CD14-positive monocyte (primary cell): ENCODE data around the gene SPATA25. TPM values are rescaled to one million over a fixed set of nuclear protein-coding genes. Genes with fewer than 3 reads are reported as not detected.
A peak's percentile ranks its signal among the peaks of the same experiment; 100 is the strongest.

ENCODE experiments used
- DNase-seq, 3 donors: peaks; one replicate each; pipeline ENCODE4 v3.0.0-alpha.2; 2011 to 2022
- H2AFZ ChIP-seq: 2 replicates; pipeline ENCODE4 v1.6.0; 2012; ENCODE audit warnings: mild to moderate bottlenecking, low read depth, low read length, inconsistent platforms; ENCODE audit not compliant: insufficient read depth, poor library complexity, severe bottlenecking
- H3K27ac ChIP-seq, 2 donors: 1 replicate in 1 of 2; 2 replicates in 1 of 2; pipeline ENCODE4 v1.5.1; 2012 to 2013; ENCODE audit warnings: low read length in 2 of 2, control low read depth in 1 of 2, inconsistent platforms in 1 of 2, low read depth in 1 of 2, mild to moderate bottlenecking in 1 of 2
- H3K27me3 ChIP-seq, 2 donors: one replicate each; pipeline versions ENCODE4 v1.6.0 to v1.6.1; 2011 to 2013; ENCODE audit warnings: low read length in 2 of 2; ENCODE audit not compliant: control insufficient read depth in 2 of 2, insufficient read depth in 2 of 2
- H3K36me3 ChIP-seq, 2 donors: replicated peaks in 1 of 2; 1 replicate in 1 of 2; 2 replicates in 1 of 2; pipeline versions ENCODE4 v1.5.1 to v1.6.1; 2012 to 2013; ENCODE audit warnings: low read length in 2 of 2, control low read depth in 1 of 2, inconsistent platforms in 1 of 2, mild to moderate bottlenecking in 1 of 2; ENCODE audit not compliant: insufficient read depth in 2 of 2, control insufficient read depth in 1 of 2
- H3K4me1 ChIP-seq, 2 donors: 1 replicate in 1 of 2; 2 replicates in 1 of 2; pipeline versions ENCODE4 v1.5.1 to v1.6.1; 2012 to 2013; ENCODE audit warnings: low read length in 2 of 2, control low read depth in 1 of 2, inconsistent platforms in 1 of 2, mild to moderate bottlenecking in 1 of 2, moderate library complexity in 1 of 2; ENCODE audit not compliant: insufficient read depth in 2 of 2, control insufficient read depth in 1 of 2
- H3K4me2 ChIP-seq: replicated peaks from 2 replicates; pipeline ENCODE3; 2012; ENCODE audit warnings: low read length, moderate library complexity, mild to moderate bottlenecking; ENCODE audit not compliant: poor library complexity, severe bottlenecking; ENCODE audit errors: extremely low read depth
- H3K4me3 ChIP-seq, 3 experiments: fragments of 200-600 bp in 1 of 3; sonication (generic) in 1 of 3; replicated peaks in 1 of 3; 1 replicate in 2 of 3; 2 replicates in 1 of 3; pipeline ENCODE4 v1.5.1; 2011 to 2013; ENCODE audit warnings: low read length in 3 of 3, mild to moderate bottlenecking in 3 of 3, control low read depth in 2 of 3, low read depth in 2 of 3, inconsistent platforms in 1 of 3, moderate library complexity in 1 of 3
- H3K79me2 ChIP-seq: 2 replicates; pipeline ENCODE4 v1.6.0; 2012; ENCODE audit warnings: mild to moderate bottlenecking, control low read depth, inconsistent platforms, low read length, moderate library complexity; ENCODE audit not compliant: insufficient read depth
- H3K9ac ChIP-seq: 2 replicates; pipeline ENCODE4 v1.6.0; 2017; ENCODE audit warnings: low read length, mild to moderate bottlenecking; ENCODE audit not compliant: insufficient read depth, poor library complexity, severe bottlenecking
- H3K9me3 ChIP-seq, 2 donors: replicated peaks in 1 of 2; 1 replicate in 1 of 2; 2 replicates in 1 of 2; pipeline versions ENCODE4 v1.5.1 to v1.6.1; 2012 to 2013; ENCODE audit warnings: low read length in 2 of 2, control low read depth in 1 of 2; ENCODE audit not compliant: control insufficient read depth in 1 of 2, insufficient read depth in 1 of 2
- H4K20me1 ChIP-seq: 2 replicates; pipeline ENCODE4 v1.6.0; 2012; ENCODE audit warnings: mild to moderate bottlenecking, low read length, control low read depth, moderate library complexity; ENCODE audit not compliant: insufficient read depth
- H3K27ac Mint-ChIP-seq, 7 donors: one replicate each; pipeline ENCODE4 v1.8.0; 2020; ENCODE audit warnings: mild to moderate bottlenecking in 7 of 7, mixed read lengths in 7 of 7, moderate library complexity in 6 of 7, inconsistent platforms in 2 of 7
- H3K27me3 Mint-ChIP-seq, 3 donors: one replicate each; pipeline ENCODE4 v1.8.0; 2021 to 2022; ENCODE audit warnings: low read depth in 3 of 3, mild to moderate bottlenecking in 3 of 3, mixed read lengths in 3 of 3, moderate library complexity in 3 of 3, inconsistent platforms in 1 of 3
- H3K36me3 Mint-ChIP-seq, 2 donors: one replicate each; pipeline ENCODE4 v1.8.0; 2020; ENCODE audit warnings: mixed read lengths in 2 of 2, inconsistent platforms in 1 of 2, mild to moderate bottlenecking in 1 of 2
- H3K4me1 Mint-ChIP-seq: one replicate; pipeline ENCODE4 v1.8.0; 2020; ENCODE audit warnings: mild to moderate bottlenecking, mixed read lengths
- H3K4me3 Mint-ChIP-seq, 2 donors: one replicate each; pipeline ENCODE4 v1.8.0; 2020; ENCODE audit warnings: mild to moderate bottlenecking in 2 of 2, mixed read lengths in 2 of 2, moderate library complexity in 1 of 2
- H3K9me3 Mint-ChIP-seq, 7 donors: one replicate each; pipeline ENCODE4 v1.8.0; 2020 to 2022; ENCODE audit warnings: mixed read lengths in 7 of 7, mild to moderate bottlenecking in 6 of 7, moderate library complexity in 6 of 7, inconsistent platforms in 2 of 7
- WGBS: methylation state at CpG from one replicate; pipeline ENCODE4 v1.1.5; 2013; ENCODE audit warnings: missing lambda C conversion rate; ENCODE audit not compliant: insufficient coverage; 5-methylcytosine and 5-hydroxymethylcytosine counted together
- intact Hi-C, 2 donors: fragments of 100-400 bp; cut with micrococcal nuclease; formaldehyde crosslinking; loops; one replicate each; pipeline versions ENCODE4 v1.15.0 to v1.15.1; 2023
- polyA plus RNA-seq, 3 donors: library from polyadenylated mRNA; depleted of rRNA in 1 of 3; unstranded in 2 of 3; stranded (reverse) in 1 of 3; fragments of 300-500 nt in 2 of 3; fragments of >200 nt in 1 of 3; fragmentation: Illumina TruSeq in 2 of 3; gene quantifications; 1 replicate in 2 of 3; 2 replicates in 1 of 3; pipeline ENCODE4 v1.2.3, GENCODE V29; 2012 to 2021
- TF ChIP-seq, protein P1 (sequence below): fragments of 200-600 bp; IDR thresholded peaks from one replicate; pipeline ENCODE4 v1.8.0; 2022; ENCODE audit warnings: antibody characterized with exemption, mild to moderate bottlenecking

Gene SPATA25
- polyA plus RNA-seq, 3 donors: 0.76 TPM; not detected in 2

DNA sequence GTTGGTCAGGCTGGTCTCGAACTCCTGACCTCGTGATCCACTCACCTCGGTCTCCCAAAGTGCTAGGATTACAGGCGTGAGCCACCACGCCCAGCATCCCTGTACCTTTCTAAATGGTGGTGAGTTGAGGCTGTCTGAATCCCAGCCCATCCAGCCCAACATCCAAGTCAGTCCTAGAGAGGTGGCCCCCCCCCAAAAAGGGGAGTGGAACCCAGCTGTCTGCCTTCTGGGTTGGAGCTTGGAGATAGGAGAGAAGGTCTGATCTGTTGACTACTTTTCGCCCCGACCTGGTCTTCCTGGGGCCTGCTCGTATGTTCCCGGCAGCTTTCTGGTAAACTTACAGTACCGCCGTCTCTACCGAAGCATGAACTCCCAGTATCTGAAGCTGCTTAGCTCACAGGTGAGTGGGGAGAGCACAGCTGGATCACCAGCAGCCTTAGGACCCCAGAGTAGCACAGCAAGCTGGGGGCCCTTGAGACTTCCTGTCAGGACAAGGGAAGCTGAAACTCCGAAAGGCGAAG lies 9.3 kb upstream of the SPATA25 start:
- Histone ChIP-seq H3K9ac (no peak overlapping the region), H3K4me3 (no peak overlapping the region), H3K27ac (peak overlapping the region in 1 of 2 donors; percentile 6), H3K36me3 (peaks cover 57 to 67% of the 10 kb centered on the region in 2 donors), H4K20me1 (peaks cover 45% of the 10 kb centered on the region), H3K4me1 (peaks cover 22 to 26% of the 10 kb centered on the region in 2 donors), H3K79me2 (peaks cover 35% of the 10 kb centered on the region), H3K4me2 (no peak overlapping the region), H3K27me3 (no peaks in the 10 kb centered on the region), H2AFZ (no peak overlapping the region), H3K9me3 (no peaks in the 10 kb centered on the region)
- H3K27ac Mint-ChIP-seq: peak overlapping the region in 2 of 7 donors; percentile 36 to 43
- TF ChIP-seq, protein P1, sequence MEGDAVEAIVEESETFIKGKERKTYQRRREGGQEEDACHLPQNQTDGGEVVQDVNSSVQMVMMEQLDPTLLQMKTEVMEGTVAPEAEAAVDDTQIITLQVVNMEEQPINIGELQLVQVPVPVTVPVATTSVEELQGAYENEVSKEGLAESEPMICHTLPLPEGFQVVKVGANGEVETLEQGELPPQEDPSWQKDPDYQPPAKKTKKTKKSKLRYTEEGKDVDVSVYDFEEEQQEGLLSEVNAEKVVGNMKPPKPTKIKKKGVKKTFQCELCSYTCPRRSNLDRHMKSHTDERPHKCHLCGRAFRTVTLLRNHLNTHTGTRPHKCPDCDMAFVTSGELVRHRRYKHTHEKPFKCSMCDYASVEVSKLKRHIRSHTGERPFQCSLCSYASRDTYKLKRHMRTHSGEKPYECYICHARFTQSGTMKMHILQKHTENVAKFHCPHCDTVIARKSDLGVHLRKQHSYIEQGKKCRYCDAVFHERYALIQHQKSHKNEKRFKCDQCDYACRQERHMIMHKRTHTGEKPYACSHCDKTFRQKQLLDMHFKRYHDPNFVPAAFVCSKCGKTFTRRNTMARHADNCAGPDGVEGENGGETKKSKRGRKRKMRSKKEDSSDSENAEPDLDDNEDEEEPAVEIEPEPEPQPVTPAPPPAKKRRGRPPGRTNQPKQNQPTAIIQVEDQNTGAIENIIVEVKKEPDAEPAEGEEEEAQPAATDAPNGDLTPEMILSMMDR: no peak
- H3K4me3 Mint-ChIP-seq: no peak overlapping the region
- H3K36me3 Mint-ChIP-seq: peaks cover 59 to 69% of the 10 kb centered on the region in 2 donors
- no peaks in the 10 kb centered on the region for H3K27me3 Mint-ChIP-seq
- intact Hi-C loops: no loop called here
- no peak for DNase-seq
- WGBS: 97% methylated on average over 7 of the region's 14 CpGs
- peaks cover 0 to 3% (median 0%) of the 10 kb centered on the region in 7 donors for H3K9me3 Mint-ChIP-seq
- H3K4me1 Mint-ChIP-seq: peaks cover 24% of the 10 kb centered on the region

DNA sequence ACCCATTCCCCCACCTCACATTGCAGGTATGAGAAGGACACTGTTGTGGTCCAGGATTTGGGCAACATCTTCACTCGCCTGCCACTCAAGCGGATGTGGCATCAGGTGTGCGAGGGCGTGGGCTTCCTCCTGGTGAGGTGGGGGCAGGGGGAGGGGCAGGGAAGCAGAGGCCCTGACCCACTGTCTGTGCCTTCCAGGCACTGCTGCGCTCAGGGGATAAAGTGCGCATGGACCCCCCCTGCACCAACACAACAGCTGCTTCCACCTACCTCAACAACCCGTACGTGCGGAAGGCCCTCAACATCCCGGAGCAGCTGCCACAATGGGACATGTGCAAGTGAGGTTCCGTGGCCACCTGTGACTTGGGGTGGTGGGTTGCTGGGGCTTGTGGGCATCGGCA lies 7.4 kb upstream of the SPATA25 start:
- intact Hi-C loops: loop anchor here in 1 of 2 donors (5.0 kb wide), 1 partner anchor 37 kb away; the partner anchor contains the start of genes ACOT8 and ZSWIM3
- H3K9ac ChIP-seq: no peak overlapping the region
- Mint-ChIP-seq H3K27ac (peak overlapping the region in 1 of 7 donors; percentile 20), H3K4me3 (no peak overlapping the region), H3K9me3 (peaks cover 0 to 3% (median 0%) of the 10 kb centered on the region in 7 donors), H3K36me3 (peaks cover 59 to 65% of the 10 kb centered on the region in 2 donors), H3K27me3 (no peaks in the 10 kb centered on the region), H3K4me1 (peaks cover 31% of the 10 kb centered on the region)
- H3K9me3 ChIP-seq: no peaks in the 10 kb centered on the region
- DNase-seq: no peak
- peaks cover 47% of the 10 kb centered on the region for H3K79me2 ChIP-seq
- H3K27me3 ChIP-seq: no peaks in the 10 kb centered on the region
- WGBS: 46% methylated on average over 4 of the region's 12 CpGs
- no peak overlapping the region for H3K4me2 ChIP-seq
- H3K4me3 ChIP-seq: no peak overlapping the region
- peaks cover 36 to 45% of the 10 kb centered on the region in 2 donors for H3K4me1 ChIP-seq
- H3K36me3 ChIP-seq: peaks cover 57 to 67% of the 10 kb centered on the region in 2 donors
- TF ChIP-seq, protein P1: no peak
- H4K20me1 ChIP-seq: peaks cover 45% of the 10 kb centered on the region
- no peak overlapping the region for H2AFZ ChIP-seq
- peak overlapping the region in 1 of 2 donors; percentile 39 for H3K27ac ChIP-seq
